Neural progenitor cell (in vitro differentiated cells): ENCODE data around the gene CEP68. TPM values are rescaled to one million over a fixed set of nuclear protein-coding genes. Genes with fewer than 3 reads are reported as not detected.

ENCODE experiments used
- DNase-seq: peaks from one replicate; pipeline ENCODE4 v3.0.0-alpha.2; 2016; ENCODE audit warnings: low spot score
- H2AFZ ChIP-seq: fragments of 200-600 bp; sonication (generic); replicated peaks from 2 replicates; pipeline ENCODE4 v1.6.1; 2016; ENCODE audit warnings: antibody characterized with exemption
- H3F3A ChIP-seq: fragments of 200-600 bp; sonication (generic); 2 replicates; pipeline ENCODE4 v1.6.1; 2016; ENCODE audit warnings: antibody characterized with exemption, low read depth
- H3K27ac ChIP-seq: fragments of 200-600 bp; sonication (generic); 2 replicates; pipeline ENCODE4 v1.5.1; 2016; ENCODE audit warnings: mild to moderate bottlenecking
- H3K27me3 ChIP-seq: fragments of 200-600 bp; sonication (generic); 2 replicates; pipeline ENCODE4 v1.6.1; 2016; ENCODE audit warnings: mild to moderate bottlenecking, moderate library complexity
- H3K36me3 ChIP-seq: fragments of 200-600 bp; sonication (generic); 2 replicates; pipeline ENCODE4 v1.5.1; 2016
- H3K4me1 ChIP-seq: fragments of 200-600 bp; sonication (generic); 2 replicates; pipeline ENCODE4 v1.6.1; 2016; ENCODE audit warnings: mixed run types
- H3K4me2 ChIP-seq: fragments of 200-600 bp; sonication (generic); 2 replicates; pipeline ENCODE4 v1.6.1; 2016
- H3K4me3 ChIP-seq: fragments of 200-600 bp; sonication (generic); 2 replicates; pipeline ENCODE4 v1.5.1; 2016
- H3K79me2 ChIP-seq: fragments of 200-600 bp; sonication (generic); 2 replicates; pipeline ENCODE4 v1.6.1; 2016; ENCODE audit warnings: low read depth
- H3K9ac ChIP-seq: fragments of 200-600 bp; sonication (generic); 2 replicates; pipeline ENCODE4 v1.6.1; 2016
- H3K9me3 ChIP-seq: fragments of 200-600 bp; sonication (generic); 2 replicates; pipeline ENCODE4 v1.5.1; 2016; ENCODE audit warnings: low read depth
- H4K20me1 ChIP-seq: fragments of 200-600 bp; sonication (generic); 2 replicates; pipeline ENCODE4 v1.6.1; 2016; ENCODE audit warnings: low read depth
- H3K27ac Mint-ChIP-seq: 3 replicates; pipeline ENCODE4 v1.8.0; 2021; ENCODE audit warnings: mixed read lengths
- H3K27me3 Mint-ChIP-seq: 2 replicates; pipeline ENCODE4 v1.8.0; 2022; ENCODE audit warnings: low read depth, mild to moderate bottlenecking, inconsistent platforms, moderate library complexity, mixed read lengths; ENCODE audit not compliant: insufficient read depth
- H3K36me3 Mint-ChIP-seq: 3 replicates; pipeline ENCODE4 v1.8.0; 2021; ENCODE audit warnings: mixed read lengths
- H3K4me1 Mint-ChIP-seq: 3 replicates; pipeline ENCODE4 v1.8.0; 2021; ENCODE audit warnings: mixed read lengths
- H3K4me3 Mint-ChIP-seq: 3 replicates; pipeline ENCODE4 v1.8.0; 2021; ENCODE audit warnings: mild to moderate bottlenecking, moderate library complexity, mixed read lengths
- H3K9me3 Mint-ChIP-seq: 3 replicates; pipeline ENCODE4 v1.8.0; 2020; ENCODE audit warnings: mixed read lengths
- EZH2 ChIP-seq: fragments of 200-600 bp; sonication (generic); IDR thresholded peaks from 2 replicates; pipeline ENCODE4 v1.6.1; 2017; ENCODE audit warnings: antibody characterized with exemption, mild to moderate bottlenecking, moderate library complexity
- EZH2phosphoT487 ChIP-seq: fragments of 200-600 bp; sonication (generic); IDR thresholded peaks from 2 replicates; pipeline ENCODE4 v1.6.1; 2017; ENCODE audit warnings: antibody characterized with exemption
- total RNA-seq: library from RNA; depleted of rRNA; stranded (reverse); fragments of >200 nt; gene quantifications from 2 replicates; pipeline ENCODE4 v1.2.3, GENCODE V29; 2015; ENCODE audit warnings: low replicate concordance
- TF ChIP-seq, protein P1 (sequence below): fragments of 200-600 bp; sonication (generic); IDR thresholded peaks from 2 replicates; pipeline ENCODE4 v1.5.1; 2017; ENCODE audit warnings: antibody characterized with exemption, mild to moderate bottlenecking

The CEP68 gene
- total RNA-seq, 1 donor from 2014 or later = 36.2 TPM

DNA sequence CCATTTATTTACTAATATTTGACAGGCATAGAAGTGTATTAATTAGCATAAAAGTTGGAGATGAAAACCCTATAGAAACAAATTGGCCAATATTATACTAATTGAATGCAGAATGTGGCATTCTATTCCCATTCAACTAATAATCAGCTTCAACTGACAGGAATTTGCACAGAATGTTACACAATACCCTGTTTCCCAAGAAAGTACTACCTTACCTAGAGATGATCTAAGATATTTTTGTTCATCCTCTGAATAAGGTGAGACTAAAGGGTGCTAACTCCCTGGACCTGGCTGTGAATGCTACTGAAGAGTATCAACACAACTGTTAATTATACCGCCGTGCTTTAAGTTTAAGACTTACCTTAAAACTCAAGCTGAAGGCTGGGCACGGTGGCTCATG, 28.9 kb downstream of the CEP68 start:
- no peak overlapping the region for H3K4me3 Mint-ChIP-seq
- Histone ChIP-seq H2AFZ (no peak overlapping the region), H3K79me2 (peaks cover 12% of the 10 kb centered on the region), H3K36me3 (peaks cover 3% of the 10 kb centered on the region), H3K4me3 (no peak overlapping the region), H4K20me1 (peaks cover 11% of the 10 kb centered on the region), H3K27me3 (no peaks in the 10 kb centered on the region), H3K9me3 (no peaks in the 10 kb centered on the region), H3F3A (peaks cover 32% of the 10 kb centered on the region), H3K4me2 (no peak overlapping the region), H3K4me1 (no peaks in the 10 kb centered on the region), H3K27ac (no peak overlapping the region), H3K9ac (no peak overlapping the region)
- no peak overlapping the region for H3K27ac Mint-ChIP-seq
- no peaks in the 10 kb centered on the region for H3K4me1 Mint-ChIP-seq
- TF ChIP-seq EZH2 = no peak
- no peak for TF ChIP-seq EZH2phosphoT487
- TF ChIP-seq, protein P1, sequence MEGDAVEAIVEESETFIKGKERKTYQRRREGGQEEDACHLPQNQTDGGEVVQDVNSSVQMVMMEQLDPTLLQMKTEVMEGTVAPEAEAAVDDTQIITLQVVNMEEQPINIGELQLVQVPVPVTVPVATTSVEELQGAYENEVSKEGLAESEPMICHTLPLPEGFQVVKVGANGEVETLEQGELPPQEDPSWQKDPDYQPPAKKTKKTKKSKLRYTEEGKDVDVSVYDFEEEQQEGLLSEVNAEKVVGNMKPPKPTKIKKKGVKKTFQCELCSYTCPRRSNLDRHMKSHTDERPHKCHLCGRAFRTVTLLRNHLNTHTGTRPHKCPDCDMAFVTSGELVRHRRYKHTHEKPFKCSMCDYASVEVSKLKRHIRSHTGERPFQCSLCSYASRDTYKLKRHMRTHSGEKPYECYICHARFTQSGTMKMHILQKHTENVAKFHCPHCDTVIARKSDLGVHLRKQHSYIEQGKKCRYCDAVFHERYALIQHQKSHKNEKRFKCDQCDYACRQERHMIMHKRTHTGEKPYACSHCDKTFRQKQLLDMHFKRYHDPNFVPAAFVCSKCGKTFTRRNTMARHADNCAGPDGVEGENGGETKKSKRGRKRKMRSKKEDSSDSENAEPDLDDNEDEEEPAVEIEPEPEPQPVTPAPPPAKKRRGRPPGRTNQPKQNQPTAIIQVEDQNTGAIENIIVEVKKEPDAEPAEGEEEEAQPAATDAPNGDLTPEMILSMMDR = no peak
- peaks cover 7% of the 10 kb centered on the region for H3K27me3 Mint-ChIP-seq
- no peaks in the 10 kb centered on the region for H3K9me3 Mint-ChIP-seq
- DNase-seq = no peak
- H3K36me3 Mint-ChIP-seq = peaks cover 35% of the 10 kb centered on the region

DNA sequence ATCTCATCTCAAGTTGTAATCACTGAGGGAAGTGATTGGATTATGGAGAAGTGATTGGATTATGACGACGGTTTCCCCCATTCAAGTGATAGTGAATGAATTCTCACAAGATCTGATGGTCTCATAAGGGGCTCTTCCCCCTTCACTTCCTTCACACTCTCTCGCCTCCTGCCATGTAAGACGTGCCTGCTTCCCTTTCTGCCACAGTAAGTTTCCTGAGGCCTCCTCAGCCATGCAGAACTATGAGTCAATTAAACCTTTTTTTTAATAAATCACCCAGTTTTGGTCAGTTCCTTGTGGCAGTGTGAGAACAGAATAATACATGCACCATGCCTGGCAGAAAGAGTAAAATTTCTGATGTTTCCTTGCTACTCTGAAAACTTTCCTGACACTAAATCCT, 36.6 kb downstream of the CEP68 start:
- Histone ChIP-seq H4K20me1 (peaks cover 10% of the 10 kb centered on the region), H3K27me3 (no peaks in the 10 kb centered on the region), H3K9ac (no peak overlapping the region), H3K9me3 (no peaks in the 10 kb centered on the region), H3K4me1 (no peaks in the 10 kb centered on the region), H3K36me3 (peaks cover 9% of the 10 kb centered on the region), H3K4me3 (no peak overlapping the region), H3F3A (peaks cover 6% of the 10 kb centered on the region), H2AFZ (no peak overlapping the region), H3K4me2 (no peak overlapping the region), H3K27ac (no peak overlapping the region), H3K79me2 (peaks cover 27% of the 10 kb centered on the region)
- H3K27me3 Mint-ChIP-seq = peaks cover 2% of the 10 kb centered on the region
- H3K27ac Mint-ChIP-seq = no peak overlapping the region
- DNase-seq = no peak
- peaks cover 33% of the 10 kb centered on the region for H3K36me3 Mint-ChIP-seq
- no peaks in the 10 kb centered on the region for H3K9me3 Mint-ChIP-seq
- no peaks in the 10 kb centered on the region for H3K4me1 Mint-ChIP-seq
- TF ChIP-seq EZH2 (no peak), EZH2phosphoT487 (no peak)
- TF ChIP-seq, protein P1 = no peak
- no peak overlapping the region for H3K4me3 Mint-ChIP-seq

DNA sequence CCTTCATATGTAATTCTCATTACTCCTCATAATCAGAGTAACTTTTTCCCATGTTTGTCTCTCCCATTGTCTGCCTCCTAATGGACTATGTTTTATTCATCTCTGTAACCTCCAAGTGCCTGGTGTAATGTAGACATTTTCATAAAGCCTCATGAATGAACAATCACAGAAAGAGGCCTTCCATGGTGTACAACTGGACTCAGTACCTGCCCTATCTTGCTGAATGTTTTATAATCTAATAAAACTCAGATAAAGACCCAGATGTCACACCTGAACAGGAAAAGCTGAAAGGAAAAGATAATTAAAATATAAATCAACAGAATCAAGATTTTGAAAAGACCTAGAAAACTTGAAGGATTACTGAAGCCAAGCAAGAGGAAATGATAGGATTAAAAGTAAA, 37.0 kb downstream of the CEP68 start:
- Histone ChIP-seq H3K4me3 (no peak overlapping the region), H3K27ac (no peak overlapping the region), H3K27me3 (no peaks in the 10 kb centered on the region), H3K9me3 (no peaks in the 10 kb centered on the region), H2AFZ (no peak overlapping the region), H3K4me2 (no peak overlapping the region), H3K4me1 (no peaks in the 10 kb centered on the region), H3K79me2 (peaks cover 27% of the 10 kb centered on the region), H3K36me3 (peaks cover 14% of the 10 kb centered on the region), H3K9ac (no peak overlapping the region), H3F3A (peaks cover 6% of the 10 kb centered on the region), H4K20me1 (peaks cover 10% of the 10 kb centered on the region)
- Mint-ChIP-seq H3K4me3 (no peak overlapping the region), H3K4me1 (no peaks in the 10 kb centered on the region), H3K27me3 (peaks cover 2% of the 10 kb centered on the region), H3K9me3 (no peaks in the 10 kb centered on the region), H3K36me3 (peaks cover 34% of the 10 kb centered on the region), H3K27ac (no peak overlapping the region)
- TF ChIP-seq, protein P1 = no peak
- TF ChIP-seq EZH2phosphoT487 (no peak), EZH2 (no peak)
- no peak for DNase-seq
